Neuronal stem cell (in vitro differentiated cells): ENCODE data around the gene TMC1.

Source experiments
- DNase-seq: peaks from one replicate; pipeline ENCODE4 v3.0.0-alpha.2; 2013; ENCODE audit warnings: low spot score
- H2AFZ ChIP-seq: one replicate; pipeline ENCODE4 v1.6.1; 2013; ENCODE audit warnings: mild to moderate bottlenecking, low read length, inconsistent platforms
- H2AK5ac ChIP-seq: 2 replicates; pipeline ENCODE4 v1.6.1; 2013; ENCODE audit warnings: low read depth, mild to moderate bottlenecking, inconsistent platforms, low read length, moderate library complexity, mixed read lengths
- H2BK120ac ChIP-seq: 2 replicates; pipeline ENCODE4 v1.6.1; 2013; ENCODE audit warnings: low read depth, mild to moderate bottlenecking, inconsistent platforms, low read length, moderate library complexity, mixed read lengths
- H2BK12ac ChIP-seq: one replicate; pipeline ENCODE4 v1.6.1; 2013; ENCODE audit warnings: low read length, inconsistent platforms
- H2BK15ac ChIP-seq: 2 replicates; pipeline ENCODE4 v1.6.1; 2013; ENCODE audit warnings: mild to moderate bottlenecking, low read length, inconsistent platforms, mixed read lengths
- H2BK5ac ChIP-seq: one replicate; pipeline ENCODE4 v1.6.1; 2013; ENCODE audit warnings: inconsistent platforms, mild to moderate bottlenecking, low read length, moderate library complexity
- H3K14ac ChIP-seq: one replicate; pipeline ENCODE4 v1.6.1; 2013; ENCODE audit warnings: low read length, inconsistent platforms
- H3K18ac ChIP-seq: 2 replicates; pipeline ENCODE4 v1.6.1; 2013; ENCODE audit warnings: low read length, inconsistent platforms
- H3K23ac ChIP-seq: 2 replicates; pipeline ENCODE4 v1.6.1; 2013; ENCODE audit warnings: low read depth, mild to moderate bottlenecking, mixed read lengths, low read length, inconsistent platforms; ENCODE audit not compliant: poor library complexity
- H3K27ac ChIP-seq: replicated peaks from 3 replicates; pipeline ENCODE4 v1.5.1; 2013; ENCODE audit warnings: low read length, inconsistent platforms
- H3K27me3 ChIP-seq, 3 experiments: 2 replicates each; pipeline ENCODE4 v1.6.1; 2013; ENCODE audit warnings: low read length in 3 of 3, mild to moderate bottlenecking in 2 of 3, inconsistent platforms in 1 of 3, low read depth in 1 of 3, mixed read lengths in 1 of 3, moderate library complexity in 1 of 3; ENCODE audit not compliant: control insufficient read depth in 3 of 3, insufficient read depth in 3 of 3
- H3K36me3 ChIP-seq, 2 donors: replicated peaks in 1 of 2; 2 replicates each; pipeline ENCODE4 v1.6.1; 2013; ENCODE audit warnings: low read length in 2 of 2; ENCODE audit not compliant: control insufficient read depth in 2 of 2, insufficient read depth in 2 of 2
- H3K4ac ChIP-seq: 2 replicates; pipeline ENCODE4 v1.6.1; 2013; ENCODE audit warnings: inconsistent platforms, mild to moderate bottlenecking, low read length, moderate library complexity
- H3K4me1 ChIP-seq, 2 donors: 1 replicate in 1 of 2; 2 replicates in 1 of 2; pipeline ENCODE4 v1.6.1; 2013; ENCODE audit warnings: low read length in 2 of 2, low read depth in 1 of 2; ENCODE audit not compliant: control insufficient read depth in 2 of 2, insufficient read depth in 1 of 2
- H3K4me2 ChIP-seq: one replicate; pipeline ENCODE4 v1.6.1; 2013; ENCODE audit warnings: mild to moderate bottlenecking, low read length, inconsistent platforms; ENCODE audit not compliant: insufficient read depth, poor library complexity, severe bottlenecking
- H3K4me3 ChIP-seq, 2 donors: 2 replicates each; pipeline ENCODE4 v1.5.1; 2013; ENCODE audit warnings: low read length in 2 of 2, mild to moderate bottlenecking in 2 of 2, inconsistent platforms in 1 of 2, moderate library complexity in 1 of 2
- H3K79me1 ChIP-seq: one replicate; pipeline ENCODE4 v1.6.1; 2013; ENCODE audit warnings: low read depth, mild to moderate bottlenecking, inconsistent platforms, low read length, moderate library complexity
- H3K9ac ChIP-seq: one replicate; pipeline ENCODE4 v1.6.1; 2013; ENCODE audit warnings: mild to moderate bottlenecking, low read depth, low read length, inconsistent platforms; ENCODE audit not compliant: poor library complexity
- H3K9me3 ChIP-seq, 2 donors: replicated peaks in 1 of 2; 2 replicates each; pipeline versions ENCODE3 to v1.6.1; 2013; ENCODE audit warnings: low read length in 2 of 2, mild to moderate bottlenecking in 2 of 2, inconsistent platforms in 1 of 2, low read depth in 1 of 2, mixed read lengths in 1 of 2, moderate library complexity in 1 of 2; ENCODE audit not compliant: control insufficient read depth in 2 of 2, insufficient read depth in 1 of 2
- H4K8ac ChIP-seq: one replicate; pipeline ENCODE4 v1.6.1; 2013; ENCODE audit warnings: low read depth, mild to moderate bottlenecking, inconsistent platforms, low read length, moderate library complexity
- H4K91ac ChIP-seq: one replicate; pipeline ENCODE4 v1.6.1; 2013; ENCODE audit warnings: low read length, low read depth, mild to moderate bottlenecking, inconsistent platforms; ENCODE audit not compliant: poor library complexity
- WGBS, 2 donors: extraction: QIAGEN DNeasy Blood & Tissue Kit; methylation state at CpG; one replicate each; pipeline ENCODE4 v1.1.7; 2013; ENCODE audit warnings: missing lambda C conversion rate in 2 of 2, mixed read lengths in 1 of 2; ENCODE audit not compliant: insufficient read length in 2 of 2, insufficient replicate concordance in 1 of 2; ENCODE audit errors: extremely low coverage in 2 of 2; 5-methylcytosine and 5-hydroxymethylcytosine counted together

The TMC1 gene

DNA sequence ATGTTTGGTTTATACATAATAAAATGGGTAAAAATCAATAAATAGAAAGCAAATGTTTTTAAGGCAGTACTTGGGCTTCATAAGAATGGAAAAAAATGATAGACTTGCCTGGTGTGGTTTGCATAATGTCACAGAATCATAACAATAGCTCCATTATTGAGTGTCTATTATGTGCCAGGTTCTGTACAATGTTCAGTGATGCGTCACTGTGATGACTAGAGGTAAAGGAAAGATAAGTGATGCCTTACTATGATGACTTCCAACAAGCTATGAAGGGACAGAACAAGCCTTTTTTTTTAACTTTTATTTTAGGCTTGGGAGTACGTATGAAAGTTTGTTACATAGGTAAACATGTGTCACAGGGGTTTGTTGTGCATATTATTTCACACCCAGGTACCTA, 128.8 kb downstream of the TMC1 start:
- Histone ChIP-seq H4K91ac (no peak overlapping the region), H2BK15ac (no peak overlapping the region), H2BK120ac (no peak overlapping the region), H3K9me3 (no peaks in the 10 kb centered on the region), H4K8ac (no peak overlapping the region), H3K14ac (no peak overlapping the region), H3K4ac (no peak overlapping the region), H3K27me3 (no peaks in the 10 kb centered on the region), H2AFZ (no peak overlapping the region), H3K79me1 (no peaks in the 10 kb centered on the region), H3K9ac (no peak overlapping the region), H2AK5ac (no peak overlapping the region), H3K4me3 (no peak overlapping the region), H3K27ac (no peak overlapping the region), H2BK12ac (no peak overlapping the region), H3K4me1 (peaks cover 3 to 15% of the 10 kb centered on the region in 2 donors), H3K4me2 (no peak overlapping the region), H3K23ac (no peak overlapping the region), H2BK5ac (no peak overlapping the region), H3K36me3 (no peaks in the 10 kb centered on the region), H3K18ac (no peak overlapping the region)
- no peak for DNase-seq
- WGBS, 2 donors, result no CpG with 5 or more reads among the region's 2 CpGs

DNA sequence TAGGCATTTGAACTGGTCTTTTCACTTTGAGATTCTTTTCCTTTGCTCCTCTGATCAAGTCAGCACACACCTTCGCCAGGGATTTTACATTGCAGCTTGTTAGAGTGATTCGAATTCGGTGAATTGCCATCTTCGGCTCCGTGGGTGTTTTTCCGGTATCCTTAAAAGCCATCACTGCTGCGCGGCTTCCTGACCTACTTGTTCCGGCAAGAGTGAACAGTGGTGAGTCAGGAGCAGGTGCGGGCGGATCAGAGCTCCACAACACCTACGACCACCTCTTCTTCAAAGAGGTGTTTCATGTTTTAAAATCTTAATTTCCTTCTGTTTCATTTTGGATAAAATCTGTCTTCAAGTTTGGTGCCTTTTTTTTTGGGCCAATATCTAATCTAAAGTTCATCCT, 134.6 kb downstream of the TMC1 start:
- Histone ChIP-seq H3K23ac (no peak overlapping the region), H3K79me1 (no peaks in the 10 kb centered on the region), H4K8ac (no peak overlapping the region), H3K4ac (no peak overlapping the region), H4K91ac (no peak overlapping the region), H3K27me3 (no peaks in the 10 kb centered on the region), H2AFZ (no peak overlapping the region), H2AK5ac (no peak overlapping the region), H3K4me3 (no peak overlapping the region), H3K18ac (no peak overlapping the region), H3K14ac (no peak overlapping the region), H2BK5ac (no peak overlapping the region), H3K4me2 (no peak overlapping the region), H3K4me1 (peaks cover 0 to 1% of the 10 kb centered on the region in 2 donors), H2BK15ac (no peak overlapping the region), H2BK12ac (no peak overlapping the region), H3K9ac (no peak overlapping the region), H3K9me3 (no peaks in the 10 kb centered on the region), H3K36me3 (no peaks in the 10 kb centered on the region), H2BK120ac (no peak overlapping the region), H3K27ac (no peak overlapping the region)
- no CpG with 5 or more reads among the region's 12 CpGs for WGBS, 2 donors
- no peak for DNase-seq

DNA sequence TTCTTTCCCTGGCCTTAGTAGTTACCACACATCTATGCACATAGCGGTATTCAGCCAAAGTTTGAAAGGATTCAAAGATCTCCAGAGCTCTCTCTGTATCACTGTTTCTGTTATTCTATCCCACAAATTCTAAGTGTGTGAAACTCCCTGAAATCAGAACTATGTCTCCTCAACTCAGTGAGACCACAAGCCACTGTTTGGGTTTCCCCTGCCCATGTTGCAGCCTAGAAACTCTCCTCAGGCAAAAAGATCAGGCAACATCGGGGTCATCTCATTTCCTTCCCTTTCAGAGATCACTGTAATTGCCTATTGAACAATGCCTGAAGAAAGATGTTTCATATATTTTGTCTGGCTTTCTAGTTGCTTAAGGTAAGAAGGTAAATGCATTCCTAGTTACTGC, 135.6 kb downstream of the TMC1 start:
- no peak overlapping the region for H3K23ac ChIP-seq
- no peak for DNase-seq
- no peak overlapping the region for H3K4me3 ChIP-seq

DNA sequence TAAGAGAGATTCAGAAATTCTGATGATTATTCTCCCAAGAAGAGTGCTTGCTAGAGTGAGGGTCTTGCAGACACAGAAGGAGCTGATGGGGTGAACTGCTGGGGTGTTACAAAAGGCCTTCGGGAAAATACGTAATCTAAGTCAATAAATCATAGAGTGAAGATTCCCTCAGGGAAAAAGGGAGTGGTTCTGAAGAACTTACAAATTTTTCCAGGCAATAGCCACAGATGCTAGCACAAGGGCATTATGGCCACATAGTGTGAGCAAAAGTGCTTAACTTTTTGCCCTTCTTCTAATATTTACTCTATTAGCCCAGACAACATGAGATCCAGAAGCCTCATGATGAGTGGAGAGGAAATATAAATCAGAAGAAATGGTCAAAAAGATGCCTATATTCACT, 137.3 kb downstream of the TMC1 start:
- no peak for DNase-seq
- H2BK120ac ChIP-seq, result no peak overlapping the region
- no peak overlapping the region for H4K91ac ChIP-seq
- no peak overlapping the region for H4K8ac ChIP-seq
- no peak overlapping the region for H2AK5ac ChIP-seq
- no peak overlapping the region for H3K27ac ChIP-seq
- H3K14ac ChIP-seq, result no peak overlapping the region
- no CpG with 5 or more reads among the region's 2 CpGs for WGBS, 2 donors
- no peaks in the 10 kb centered on the region for H3K27me3 ChIP-seq
- no peak overlapping the region for H2AFZ ChIP-seq
- no peak overlapping the region for H3K23ac ChIP-seq
- H3K4me1 ChIP-seq, result peaks cover 0 to 1% of the 10 kb centered on the region in 2 donors
- no peak overlapping the region for H3K4me3 ChIP-seq
- no peaks in the 10 kb centered on the region for H3K36me3 ChIP-seq
- H2BK12ac ChIP-seq, result no peak overlapping the region
- H2BK15ac ChIP-seq, result no peak overlapping the region
- H2BK5ac ChIP-seq, result no peak overlapping the region
- no peaks in the 10 kb centered on the region for H3K9me3 ChIP-seq
- no peak overlapping the region for H3K18ac ChIP-seq
- H3K4me2 ChIP-seq, result no peak overlapping the region
- no peaks in the 10 kb centered on the region for H3K79me1 ChIP-seq
- no peak overlapping the region for H3K9ac ChIP-seq
- no peak overlapping the region for H3K4ac ChIP-seq

More for the DNA sequence above, 135.6 kb downstream of the TMC1 start:
- Histone ChIP-seq H4K8ac (no peak overlapping the region), H2BK5ac (no peak overlapping the region), H3K4me2 (no peak overlapping the region), H2AK5ac (no peak overlapping the region), H4K91ac (no peak overlapping the region), H3K4me1 (peaks cover 0 to 1% of the 10 kb centered on the region in 2 donors), H2BK12ac (no peak overlapping the region), H3K14ac (no peak overlapping the region), H2AFZ (no peak overlapping the region), H3K27me3 (no peaks in the 10 kb centered on the region), H3K9ac (no peak overlapping the region), H3K36me3 (no peaks in the 10 kb centered on the region), H3K27ac (no peak overlapping the region), H3K18ac (no peak overlapping the region), H2BK15ac (no peak overlapping the region), H3K79me1 (no peaks in the 10 kb centered on the region), H2BK120ac (no peak overlapping the region), H3K4ac (no peak overlapping the region), H3K9me3 (no peaks in the 10 kb centered on the region)
- WGBS, 2 donors, result no CpG with 5 or more reads among the region's 2 CpGs
